Measurements from ENCODE around the gene ARHGAP11A.

DNA sequence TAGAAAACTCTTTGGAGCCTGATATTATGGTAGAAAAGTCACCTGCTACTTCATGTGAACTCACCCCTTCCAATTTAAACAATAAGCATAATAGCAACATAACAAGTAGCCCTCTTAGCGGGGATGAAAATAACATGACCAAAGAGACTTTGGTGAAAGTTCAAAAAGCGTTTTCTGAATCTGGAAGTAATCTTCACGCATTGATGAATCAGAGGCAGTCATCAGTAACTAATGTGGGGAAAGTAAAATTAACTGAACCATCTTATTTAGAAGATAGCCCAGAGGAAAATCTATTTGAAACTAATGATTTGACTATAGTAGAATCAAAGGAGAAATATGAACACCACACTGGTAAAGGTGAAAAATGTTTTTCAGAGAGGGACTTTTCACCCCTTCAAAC is 21.1 kb downstream of the ARHGAP11A start:
- TF ChIP-seq, protein P1, sequence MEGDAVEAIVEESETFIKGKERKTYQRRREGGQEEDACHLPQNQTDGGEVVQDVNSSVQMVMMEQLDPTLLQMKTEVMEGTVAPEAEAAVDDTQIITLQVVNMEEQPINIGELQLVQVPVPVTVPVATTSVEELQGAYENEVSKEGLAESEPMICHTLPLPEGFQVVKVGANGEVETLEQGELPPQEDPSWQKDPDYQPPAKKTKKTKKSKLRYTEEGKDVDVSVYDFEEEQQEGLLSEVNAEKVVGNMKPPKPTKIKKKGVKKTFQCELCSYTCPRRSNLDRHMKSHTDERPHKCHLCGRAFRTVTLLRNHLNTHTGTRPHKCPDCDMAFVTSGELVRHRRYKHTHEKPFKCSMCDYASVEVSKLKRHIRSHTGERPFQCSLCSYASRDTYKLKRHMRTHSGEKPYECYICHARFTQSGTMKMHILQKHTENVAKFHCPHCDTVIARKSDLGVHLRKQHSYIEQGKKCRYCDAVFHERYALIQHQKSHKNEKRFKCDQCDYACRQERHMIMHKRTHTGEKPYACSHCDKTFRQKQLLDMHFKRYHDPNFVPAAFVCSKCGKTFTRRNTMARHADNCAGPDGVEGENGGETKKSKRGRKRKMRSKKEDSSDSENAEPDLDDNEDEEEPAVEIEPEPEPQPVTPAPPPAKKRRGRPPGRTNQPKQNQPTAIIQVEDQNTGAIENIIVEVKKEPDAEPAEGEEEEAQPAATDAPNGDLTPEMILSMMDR (conservative IDR thresholded peaks at IDR 0.05; ENCODE audit: low read length), result no peak
- no peak for TF ChIP-seq EZH2phosphoT487 (IDR thresholded peaks at IDR 0.05; ENCODE audit: borderline replicate concordance, low read depth, low read length)

All from OCI-LY7 (cell line).